Tibial nerve (tissue), 4 donors: ENCODE results near the gene COA3.

Experiments
- EP300 ChIP-seq, 2 donors: sonication (generic); formaldehyde crosslinking; IDR thresholded peaks; one replicate each; pipeline ENCODE4 v1.6.1; 2017; ENCODE audit warnings: antibody characterized with exemption in 2 of 2, mild to moderate bottlenecking in 1 of 2
- TF ChIP-seq, protein P1 (sequence below), 5 experiments: fragments of 200-600 bp in 3 of 5; fragments of 450-650 bp in 2 of 5; sonication (generic) in 3 of 5; IDR thresholded peaks; one replicate each; pipeline ENCODE4 v1.5.1; 2016 to 2019; ENCODE audit warnings: antibody characterized with exemption in 5 of 5, mild to moderate bottlenecking in 3 of 5, moderate library complexity in 2 of 5

- TF ChIP-seq, protein P1, sequence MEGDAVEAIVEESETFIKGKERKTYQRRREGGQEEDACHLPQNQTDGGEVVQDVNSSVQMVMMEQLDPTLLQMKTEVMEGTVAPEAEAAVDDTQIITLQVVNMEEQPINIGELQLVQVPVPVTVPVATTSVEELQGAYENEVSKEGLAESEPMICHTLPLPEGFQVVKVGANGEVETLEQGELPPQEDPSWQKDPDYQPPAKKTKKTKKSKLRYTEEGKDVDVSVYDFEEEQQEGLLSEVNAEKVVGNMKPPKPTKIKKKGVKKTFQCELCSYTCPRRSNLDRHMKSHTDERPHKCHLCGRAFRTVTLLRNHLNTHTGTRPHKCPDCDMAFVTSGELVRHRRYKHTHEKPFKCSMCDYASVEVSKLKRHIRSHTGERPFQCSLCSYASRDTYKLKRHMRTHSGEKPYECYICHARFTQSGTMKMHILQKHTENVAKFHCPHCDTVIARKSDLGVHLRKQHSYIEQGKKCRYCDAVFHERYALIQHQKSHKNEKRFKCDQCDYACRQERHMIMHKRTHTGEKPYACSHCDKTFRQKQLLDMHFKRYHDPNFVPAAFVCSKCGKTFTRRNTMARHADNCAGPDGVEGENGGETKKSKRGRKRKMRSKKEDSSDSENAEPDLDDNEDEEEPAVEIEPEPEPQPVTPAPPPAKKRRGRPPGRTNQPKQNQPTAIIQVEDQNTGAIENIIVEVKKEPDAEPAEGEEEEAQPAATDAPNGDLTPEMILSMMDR (IDR thresholded peaks at IDR 0.05): no peak
- TF ChIP-seq EP300 (IDR thresholded peaks at IDR 0.05): no peak
Measured at GRCh38 chr17:42846594-42847280, 48.2 kb upstream of the COA3 start.
